SU-DHL-6 (cell line): ENCODE results near the gene MYL4.

Experiments used
- H2AFZ ChIP-seq: fragments of 200-600 bp; sonication (generic); 2 replicates; pipeline ENCODE4 v1.6.1; 2014; ENCODE audit warnings: low read depth, mild to moderate bottlenecking, moderate library complexity, mixed read lengths, antibody characterized with exemption, low read length; ENCODE audit not compliant: severe bottlenecking
- H3F3A ChIP-seq: fragments of 200-600 bp; shearing (Covaris generic); 2 replicates; pipeline ENCODE4 v1.6.0; 2016; ENCODE audit warnings: antibody characterized with exemption, mild to moderate bottlenecking; ENCODE audit not compliant: insufficient read depth
- H3K27ac ChIP-seq: fragments of 200-600 bp; sonication (generic); 2 replicates; pipeline ENCODE4 v1.5.1; 2016; ENCODE audit warnings: low read depth, mild to moderate bottlenecking, low read length, moderate library complexity, mixed read lengths
- H3K27me3 ChIP-seq: fragments of 200-600 bp; sonication (generic), shearing (Covaris generic); 2 replicates; pipeline ENCODE4 v1.6.0; 2014; ENCODE audit warnings: mild to moderate bottlenecking, low read length
- H3K36me3 ChIP-seq: fragments of 200-600 bp; sonication (generic); 2 replicates; pipeline ENCODE4 v1.6.1; 2014; ENCODE audit warnings: mild to moderate bottlenecking, low read length, mixed read lengths
- H3K4me2 ChIP-seq: fragments of 300-600, 200-600 bp; shearing (Covaris generic), sonication (generic); 2 replicates; pipeline ENCODE4 v1.6.0; 2014; ENCODE audit warnings: low read length, low read depth, mild to moderate bottlenecking; ENCODE audit not compliant: poor library complexity, severe bottlenecking
- H3K4me3 ChIP-seq: fragments of 200-600 bp; sonication (generic); 2 replicates; pipeline ENCODE4 v1.5.1; 2014; ENCODE audit warnings: antibody characterized with exemption, low read length, mild to moderate bottlenecking, mixed read lengths; ENCODE audit not compliant: insufficient read depth, poor library complexity, severe bottlenecking
- H3K79me2 ChIP-seq: fragments of 200-600 bp; sonication (generic); 2 replicates; pipeline ENCODE4 v1.6.1; 2014; ENCODE audit warnings: mild to moderate bottlenecking, low read length, moderate library complexity; ENCODE audit not compliant: insufficient read depth
- H3K9ac ChIP-seq: fragments of 200-600 bp; sonication (generic); 2 replicates; pipeline ENCODE4 v1.7.0; 2014; ENCODE audit warnings: mild to moderate bottlenecking, low read length
- H3K9me2 ChIP-seq: fragments of 200-600 bp; sonication (generic); replicated peaks from 2 replicates; pipeline ENCODE4 v1.6.1; 2014; ENCODE audit warnings: low read length; ENCODE audit not compliant: insufficient read depth
- H3K9me3 ChIP-seq: fragments of 200-600 bp; sonication (generic); 2 replicates; pipeline ENCODE4 v1.6.1; 2014; ENCODE audit warnings: low read length, mixed read lengths; ENCODE audit not compliant: insufficient read depth
- H4K20me1 ChIP-seq: fragments of 200-600 bp; sonication (generic); 2 replicates; pipeline ENCODE4 v1.6.1; 2014; ENCODE audit warnings: low read depth, mild to moderate bottlenecking, antibody characterized with exemption, low read length, moderate library complexity, mixed read lengths
- EZH2phosphoT487 ChIP-seq: fragments of 200-600 bp; sonication (generic), shearing (Covaris generic); conservative IDR thresholded peaks from 2 replicates; pipeline ENCODE4 v1.6.1; 2018; ENCODE audit warnings: mild to moderate bottlenecking, antibody characterized with exemption, low read length, moderate library complexity, mixed read lengths
- TF ChIP-seq, protein P1 (sequence below): fragments of 200-600 bp; sonication (generic); IDR thresholded peaks from one replicate; pipeline ENCODE4 v1.5.1; 2017; ENCODE audit warnings: antibody characterized with exemption, mild to moderate bottlenecking, low read length, moderate library complexity; ENCODE audit not compliant: insufficient read depth, poor library complexity, severe bottlenecking

Gene MYL4

DNA sequence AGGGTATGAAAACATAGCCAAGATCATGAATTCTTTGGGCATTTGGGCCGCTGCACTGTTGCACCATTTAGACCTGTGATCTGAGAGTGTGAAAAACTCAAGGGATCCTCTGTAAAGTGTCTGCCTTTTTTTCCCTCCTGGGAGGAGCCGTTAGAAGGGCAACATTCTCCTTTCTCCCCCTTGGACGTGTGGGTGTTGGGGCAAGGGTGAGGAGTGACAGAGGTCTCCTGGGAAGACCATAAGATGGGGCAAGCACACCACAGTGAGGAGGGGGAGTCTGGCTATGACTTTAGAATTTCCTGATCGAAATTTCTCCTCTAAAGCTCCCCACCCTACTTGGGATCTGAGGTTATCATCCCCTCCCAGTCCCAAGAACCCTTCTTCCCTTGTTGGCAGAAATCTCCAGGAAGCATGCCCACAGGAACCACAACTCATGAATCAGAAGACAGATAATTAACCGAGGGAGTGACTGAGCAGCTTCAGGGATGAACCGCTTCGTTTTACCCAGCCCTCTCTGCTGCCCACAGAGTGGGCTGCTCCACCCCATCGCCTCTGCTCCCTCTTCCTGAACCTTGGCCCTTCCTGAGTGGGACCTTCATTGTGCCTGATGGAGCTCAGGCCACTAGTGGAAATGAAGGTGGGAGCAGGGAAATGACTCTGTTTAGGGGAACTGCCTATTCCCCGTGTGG is 48.6 kb downstream of the MYL4 start:
- Histone ChIP-seq H3K36me3 (no peaks in the 10 kb centered on the region), H3K9ac (no peak overlapping the region), H4K20me1 (no peaks in the 10 kb centered on the region), H3K9me3 (no peaks in the 10 kb centered on the region), H3F3A (no peaks in the 10 kb centered on the region), H2AFZ (no peak overlapping the region), H3K27me3 (no peaks in the 10 kb centered on the region), H3K79me2 (no peaks in the 10 kb centered on the region), H3K27ac (no peak overlapping the region), H3K4me2 (no peak overlapping the region), H3K4me3 (no peak overlapping the region), H3K9me2 (no peaks in the 10 kb centered on the region)
- no peak for TF ChIP-seq EZH2phosphoT487
- TF ChIP-seq, protein P1, sequence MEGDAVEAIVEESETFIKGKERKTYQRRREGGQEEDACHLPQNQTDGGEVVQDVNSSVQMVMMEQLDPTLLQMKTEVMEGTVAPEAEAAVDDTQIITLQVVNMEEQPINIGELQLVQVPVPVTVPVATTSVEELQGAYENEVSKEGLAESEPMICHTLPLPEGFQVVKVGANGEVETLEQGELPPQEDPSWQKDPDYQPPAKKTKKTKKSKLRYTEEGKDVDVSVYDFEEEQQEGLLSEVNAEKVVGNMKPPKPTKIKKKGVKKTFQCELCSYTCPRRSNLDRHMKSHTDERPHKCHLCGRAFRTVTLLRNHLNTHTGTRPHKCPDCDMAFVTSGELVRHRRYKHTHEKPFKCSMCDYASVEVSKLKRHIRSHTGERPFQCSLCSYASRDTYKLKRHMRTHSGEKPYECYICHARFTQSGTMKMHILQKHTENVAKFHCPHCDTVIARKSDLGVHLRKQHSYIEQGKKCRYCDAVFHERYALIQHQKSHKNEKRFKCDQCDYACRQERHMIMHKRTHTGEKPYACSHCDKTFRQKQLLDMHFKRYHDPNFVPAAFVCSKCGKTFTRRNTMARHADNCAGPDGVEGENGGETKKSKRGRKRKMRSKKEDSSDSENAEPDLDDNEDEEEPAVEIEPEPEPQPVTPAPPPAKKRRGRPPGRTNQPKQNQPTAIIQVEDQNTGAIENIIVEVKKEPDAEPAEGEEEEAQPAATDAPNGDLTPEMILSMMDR: no peak

- H3K36me3 ChIP-seq: no peaks in the 10 kb centered on the region
- H3K4me3 ChIP-seq: no peak overlapping the region
- no peaks in the 10 kb centered on the region for H3K79me2 ChIP-seq
- H4K20me1 ChIP-seq: no peaks in the 10 kb centered on the region
- H3K9me2 ChIP-seq: no peaks in the 10 kb centered on the region
- no peak overlapping the region for H2AFZ ChIP-seq
- no peak overlapping the region for H3K27ac ChIP-seq
- no peaks in the 10 kb centered on the region for H3F3A ChIP-seq
- H3K9me3 ChIP-seq: no peaks in the 10 kb centered on the region
- no peak for TF ChIP-seq EZH2phosphoT487
- TF ChIP-seq, protein P1: no peak
- H3K4me2 ChIP-seq: no peak overlapping the region
- no peak overlapping the region for H3K9ac ChIP-seq
- no peaks in the 10 kb centered on the region for H3K27me3 ChIP-seq
These were observed 53.4 kb downstream of the MYL4 start for GRCh38 chr17:47262586-47262985.

- Histone ChIP-seq H3K4me2 (no peak overlapping the region), H3F3A (no peaks in the 10 kb centered on the region), H2AFZ (no peak overlapping the region), H3K36me3 (no peaks in the 10 kb centered on the region), H3K79me2 (no peaks in the 10 kb centered on the region), H3K9me3 (no peaks in the 10 kb centered on the region; the same call in 1 of the 2 replicates), H3K9ac (no peak overlapping the region), H3K27ac (no peak overlapping the region), H4K20me1 (no peaks in the 10 kb centered on the region), H3K9me2 (no peaks in the 10 kb centered on the region), H3K27me3 (no peaks in the 10 kb centered on the region), H3K4me3 (no peak overlapping the region)
- no peak for TF ChIP-seq EZH2phosphoT487
- TF ChIP-seq, protein P1: no peak
These were observed 55.0 kb downstream of the MYL4 start for GRCh38 chr17:47264166-47264565.
